Measurements from ENCODE around the gene CD247. TPM values are rescaled to one million over a fixed set of nuclear protein-coding genes. Genes with fewer than 3 reads are reported as not detected.
A peak's percentile ranks its signal among the peaks of the same experiment; 100 is the strongest.

The CD247 gene
- total RNA-seq, 4 donors from 2014 or later, result 0.30 to 0.76 TPM; not detected in 2

- peak; percentile 95 to 96 for DNase-seq (ENCODE audit: low spot score in 2 of 2)
- peak within 1 kb of the TSS; percentile 94 for H3K4me3 ChIP-seq
- H3K27ac ChIP-seq, result peak within 1 kb of the TSS; percentile 96
- TF ChIP-seq POLR2AphosphoS5 (IDR thresholded peaks at IDR 0.05) (peak in 2 of 3 donors; percentile 16 to 18), EP300 (IDR thresholded peaks at IDR 0.05) (no peak), POLR2A (IDR thresholded peaks at IDR 0.05) (peak; percentile 73 to 90)
- H3K4me1 ChIP-seq, result peaks cover 41% of the 10 kb centered on the region
- under 1% methylated on average over 16 of the region's 90 CpGs for WGBS
- H3K27me3 ChIP-seq, result no peaks in the 10 kb centered on the region
- no peaks in the 10 kb centered on the region for H3K9me3 ChIP-seq
- no peaks in the 10 kb centered on the region for H3K36me3 ChIP-seq
These were observed 35.1 kb upstream of the CD247 start, which contains the start of gene CREG1 for GRCh38 chr1:167553136-167554027. TSS of gene CREG1 (minus strand) at chr1:167553762.

GRCh38 chr1:167551362-167551761 is 33.0 kb upstream of the CD247 start:
- no peak overlapping the region for H3K4me3 ChIP-seq
- WGBS, result 71% methylated on average over 1 of the region's 1 CpG
- H3K27me3 ChIP-seq, result no peaks in the 10 kb centered on the region
- H3K9me3 ChIP-seq, result no peaks in the 10 kb centered on the region
- no peaks in the 10 kb centered on the region for H3K36me3 ChIP-seq
- TF ChIP-seq POLR2A (IDR thresholded peaks at IDR 0.05) (no peak), EP300 (IDR thresholded peaks at IDR 0.05) (no peak), CTCF (IDR thresholded peaks at IDR 0.05) (no peak), POLR2AphosphoS5 (IDR thresholded peaks at IDR 0.05) (no peak)
- DNase-seq (ENCODE audit: low spot score in 2 of 2), result no peak
- H3K27ac ChIP-seq, result no peak overlapping the region
- peaks cover 47% of the 10 kb centered on the region for H3K4me1 ChIP-seq

DNA sequence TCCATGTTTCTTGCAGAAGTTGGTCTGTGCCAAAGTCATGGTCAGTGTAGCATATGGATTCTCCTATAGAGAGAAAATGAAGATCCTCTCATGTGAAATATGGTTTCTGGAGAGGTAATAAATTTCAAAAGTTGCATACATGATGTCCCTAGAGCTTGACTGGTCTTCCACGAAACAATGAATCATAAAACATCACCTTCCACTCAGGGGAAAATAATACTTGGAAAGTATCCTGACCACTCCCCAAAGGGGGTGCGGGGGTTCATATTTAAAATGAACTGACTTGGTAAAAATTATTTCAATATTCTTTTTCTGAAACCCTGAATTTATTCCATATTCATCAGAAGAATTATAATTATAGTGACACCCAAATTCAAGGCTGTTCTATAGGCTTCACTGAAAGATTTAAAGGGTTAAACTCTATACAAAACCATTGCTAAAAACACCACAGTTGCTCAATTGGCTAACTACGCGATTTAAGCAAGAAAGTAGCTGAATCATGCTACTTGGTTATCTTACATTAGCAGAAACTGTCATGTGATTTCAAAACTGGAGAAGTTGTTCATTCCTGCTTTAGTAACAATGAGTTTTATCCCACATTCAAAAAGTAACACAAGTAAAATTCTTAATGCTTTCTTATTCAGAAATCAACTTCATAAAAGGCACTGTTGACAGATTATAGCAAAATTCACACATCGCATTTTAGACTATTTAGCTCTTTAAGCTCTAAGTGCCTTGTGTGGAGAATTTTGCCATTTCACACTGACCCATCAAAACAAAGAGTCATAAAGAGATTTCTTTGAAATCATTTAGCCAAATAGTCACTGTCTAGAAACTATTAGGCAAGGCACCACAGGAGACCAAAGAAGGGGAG is 30.0 kb upstream of the CD247 start:
- Histone ChIP-seq H3K4me1 (peaks cover 40% of the 10 kb centered on the region), H3K27ac (peak overlapping the region; percentile 16), H3K4me3 (no peak overlapping the region), H3K9me3 (no peaks in the 10 kb centered on the region), H3K27me3 (no peaks in the 10 kb centered on the region), H3K36me3 (peaks cover 7% of the 10 kb centered on the region)
- WGBS, result 57% methylated on average over 5 of the region's 5 CpGs
- no peak for DNase-seq (ENCODE audit: low spot score in 2 of 2)
- no peak for TF ChIP-seq EP300 (IDR thresholded peaks at IDR 0.05)
- TF ChIP-seq CTCF (IDR thresholded peaks at IDR 0.05), result no peak
- no peak for TF ChIP-seq POLR2AphosphoS5 (IDR thresholded peaks at IDR 0.05)
- no peak for TF ChIP-seq POLR2A (IDR thresholded peaks at IDR 0.05)

- peaks cover 7% of the 10 kb centered on the region for H3K36me3 ChIP-seq
- no peak for DNase-seq (ENCODE audit: low spot score in 2 of 2)
- H3K9me3 ChIP-seq, result no peaks in the 10 kb centered on the region
- H3K4me3 ChIP-seq, result no peak overlapping the region
- 78% methylated on average over 1 of the region's 1 CpG for WGBS
- peaks cover 31% of the 10 kb centered on the region for H3K4me1 ChIP-seq
- H3K27me3 ChIP-seq, result no peaks in the 10 kb centered on the region
- H3K27ac ChIP-seq, result no peak overlapping the region
- TF ChIP-seq POLR2AphosphoS5 (IDR thresholded peaks at IDR 0.05) (no peak), CTCF (IDR thresholded peaks at IDR 0.05) (no peak), POLR2A (IDR thresholded peaks at IDR 0.05) (no peak), EP300 (IDR thresholded peaks at IDR 0.05) (no peak)
These were observed 28.6 kb upstream of the CD247 start for GRCh38 chr1:167546935-167547334.

DNA sequence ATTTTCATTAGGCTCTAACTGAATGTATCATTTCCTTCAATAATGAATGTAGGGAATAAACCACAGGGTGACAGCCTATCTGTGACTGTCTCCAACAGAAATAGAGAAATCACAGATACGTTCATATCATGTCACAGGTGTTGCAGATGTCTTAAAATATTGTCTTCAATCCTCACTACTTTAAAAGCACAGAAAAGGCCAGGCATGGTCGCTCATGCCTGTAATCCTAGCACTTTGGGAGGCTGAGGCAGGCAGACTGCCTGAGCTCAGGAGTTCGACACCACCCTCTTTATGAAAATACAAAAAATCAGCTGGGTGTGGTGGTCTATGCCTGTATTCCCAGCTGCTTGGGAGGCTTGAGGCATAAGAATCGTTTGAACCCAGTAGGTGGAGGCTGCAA is 27.0 kb upstream of the CD247 start:
- H3K9me3 ChIP-seq, result no peaks in the 10 kb centered on the region
- H3K4me3 ChIP-seq, result no peak overlapping the region
- DNase-seq (ENCODE audit: low spot score in 2 of 2), result no peak
- WGBS, result 74% methylated on average over 4 of the region's 4 CpGs
- H3K4me1 ChIP-seq, result peaks cover 22% of the 10 kb centered on the region
- no peaks in the 10 kb centered on the region for H3K27me3 ChIP-seq
- H3K27ac ChIP-seq, result no peak overlapping the region
- peaks cover 7% of the 10 kb centered on the region for H3K36me3 ChIP-seq
- no peak for TF ChIP-seq POLR2A (IDR thresholded peaks at IDR 0.05)

Data from suprapubic skin (tissue), 4 donors.